LoVo (cell line): ENCODE measurements around the gene TXNRD1.
"Not testable (repeated sequence)": the region's sequence is repeated elsewhere in the genome, so short reads cannot be mapped to it uniquely, and the experiment has no call there.

ENCODE experiments used
- DNase-seq: peaks from one replicate; pipeline ENCODE4 v3.0.0-alpha.2; 2016; ENCODE audit warnings: low spot score

The TXNRD1 gene

DNA sequence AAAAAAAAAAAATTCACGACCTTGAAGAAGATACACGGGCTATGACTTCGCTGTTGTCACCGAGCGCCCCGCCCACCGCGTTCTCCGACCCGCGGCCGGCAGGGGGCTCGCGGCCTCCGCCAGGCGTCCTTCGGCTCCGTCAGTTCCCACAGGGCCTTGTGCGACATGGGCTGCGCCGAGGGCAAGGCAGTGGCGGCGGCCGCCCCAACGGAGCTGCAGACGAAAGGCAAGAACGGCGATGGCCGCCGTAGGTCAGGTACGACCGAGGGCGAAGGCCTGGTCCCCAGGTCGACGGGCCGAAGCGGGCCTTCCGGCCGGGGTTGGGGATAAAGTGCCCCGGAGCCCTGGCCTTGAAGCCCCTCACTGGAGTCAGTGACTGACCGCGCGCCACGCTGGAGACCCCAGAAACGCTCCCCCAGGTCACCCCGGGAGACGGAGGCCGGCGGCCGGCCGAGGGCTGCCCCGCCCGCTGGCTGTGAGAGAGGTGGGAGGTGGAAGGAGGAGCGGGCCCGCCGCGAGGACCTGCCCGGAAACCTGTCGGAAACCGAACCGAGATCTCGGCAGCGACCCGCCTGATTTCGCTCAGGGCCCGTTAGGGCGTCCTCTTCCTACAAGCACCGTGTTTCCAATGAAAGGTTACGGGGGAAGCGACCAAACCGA lies at the start of gene TXNRD1:
Gene TXNRD1 (plus strand): TSS at position 142 of the 660 bp plus-strand sequence. CDS start 24 bp downstream, at position 166.
- DNase-seq = peak; percentile 85

DNA sequence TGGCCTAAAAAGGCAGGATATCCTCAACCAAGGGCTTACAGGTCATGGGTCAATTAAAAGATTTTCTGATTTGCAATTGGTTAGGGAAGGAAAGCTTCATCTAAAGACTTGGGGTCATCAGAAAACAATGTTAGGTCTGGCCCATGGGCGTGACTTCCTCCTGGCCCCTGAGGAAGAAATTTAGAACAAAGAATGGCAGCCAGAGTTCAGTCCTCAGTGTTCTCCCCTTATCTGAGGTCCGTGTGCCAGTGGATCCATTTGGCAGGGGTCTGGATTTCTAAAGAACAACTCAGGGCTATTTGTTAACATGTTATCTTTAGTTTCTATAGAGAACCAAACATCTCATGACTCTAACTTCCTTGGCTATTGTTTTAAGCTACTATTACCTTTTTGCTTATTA lies 49.8 kb upstream of the TXNRD1 start:
- DNase-seq = no peak

DNA sequence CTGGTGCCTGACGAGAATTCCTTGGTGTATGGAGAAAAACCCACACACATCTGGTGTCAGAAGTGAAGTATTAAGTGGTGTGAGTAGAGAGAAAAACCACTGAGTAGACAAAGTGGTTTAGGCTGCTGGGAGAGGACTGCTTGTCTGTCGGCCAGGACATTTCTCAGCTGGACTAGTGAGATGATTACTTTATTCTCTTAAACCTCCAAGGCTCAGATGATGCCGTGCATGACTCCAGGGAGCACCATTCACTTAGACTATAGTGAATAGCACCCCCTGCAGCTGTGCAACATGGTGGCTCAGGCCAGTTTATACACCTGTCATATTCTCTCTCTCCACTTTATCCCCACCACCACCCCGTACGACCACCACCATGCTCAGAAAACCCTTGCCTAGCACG lies 49.1 kb upstream of the TXNRD1 start:
- no peak for DNase-seq

DNA sequence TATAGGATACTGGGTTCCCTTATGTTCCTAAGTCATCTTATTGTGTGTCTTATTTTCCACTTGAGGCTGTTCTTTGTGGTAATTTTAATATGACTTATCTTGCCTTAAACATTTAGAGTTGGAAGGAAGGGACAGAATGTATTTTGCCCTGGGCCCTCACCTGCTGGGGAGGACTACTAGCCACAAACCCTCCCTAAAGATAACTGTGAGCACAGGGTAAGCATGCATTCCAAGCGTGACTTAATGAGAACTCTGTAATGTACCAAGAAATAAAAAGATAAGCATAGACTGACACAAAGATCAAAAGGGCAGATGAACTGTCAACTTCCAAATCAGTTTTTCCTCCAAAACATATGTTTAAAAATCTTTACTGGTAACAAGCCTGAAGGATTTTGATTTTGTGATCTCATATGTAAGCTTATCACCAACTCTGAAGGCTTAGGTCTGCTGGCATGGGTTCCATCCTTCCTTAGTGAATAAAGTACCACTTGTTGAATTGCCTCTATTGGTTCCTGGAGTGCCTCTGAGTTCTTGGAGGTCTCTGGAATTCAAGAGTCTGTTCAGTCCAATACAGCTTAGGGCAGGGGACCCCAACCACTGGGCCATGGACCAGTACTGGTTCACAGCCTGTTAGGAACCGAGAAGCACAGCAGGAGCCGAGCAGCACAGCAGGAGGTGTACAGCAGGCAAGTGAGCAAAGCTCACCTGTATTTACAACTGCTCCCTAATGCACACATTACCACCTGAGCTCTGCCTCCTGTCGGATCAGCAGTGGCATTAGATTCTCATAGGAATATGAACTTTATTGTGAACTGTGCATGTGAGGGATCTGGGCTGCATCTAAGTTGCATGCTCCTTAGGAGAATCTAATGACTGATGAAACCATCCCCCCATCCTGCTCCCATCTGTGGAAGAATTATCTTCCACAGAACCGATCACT lies 47.8 kb upstream of the TXNRD1 start:
- no peak for DNase-seq

DNA sequence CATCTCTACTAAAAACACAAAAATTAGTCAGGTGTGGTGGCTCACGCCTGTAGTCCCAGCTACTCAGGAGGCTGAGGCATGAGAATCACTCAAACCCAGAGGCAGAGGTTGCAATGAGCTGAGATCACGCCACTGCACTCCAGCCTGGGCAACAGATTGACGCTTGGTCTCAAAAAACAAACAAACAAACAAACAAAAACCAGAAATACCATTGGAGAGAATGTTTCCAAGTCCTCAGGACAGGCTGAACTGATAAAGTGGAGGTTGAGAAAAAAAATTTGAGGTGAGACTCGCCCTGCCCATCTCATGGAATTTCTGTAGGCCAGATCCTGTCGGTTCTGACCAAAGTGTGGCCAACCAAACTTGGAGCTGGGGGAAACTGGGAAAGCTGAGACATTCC lies 47.0 kb upstream of the TXNRD1 start:
- DNase-seq = no peak

DNA sequence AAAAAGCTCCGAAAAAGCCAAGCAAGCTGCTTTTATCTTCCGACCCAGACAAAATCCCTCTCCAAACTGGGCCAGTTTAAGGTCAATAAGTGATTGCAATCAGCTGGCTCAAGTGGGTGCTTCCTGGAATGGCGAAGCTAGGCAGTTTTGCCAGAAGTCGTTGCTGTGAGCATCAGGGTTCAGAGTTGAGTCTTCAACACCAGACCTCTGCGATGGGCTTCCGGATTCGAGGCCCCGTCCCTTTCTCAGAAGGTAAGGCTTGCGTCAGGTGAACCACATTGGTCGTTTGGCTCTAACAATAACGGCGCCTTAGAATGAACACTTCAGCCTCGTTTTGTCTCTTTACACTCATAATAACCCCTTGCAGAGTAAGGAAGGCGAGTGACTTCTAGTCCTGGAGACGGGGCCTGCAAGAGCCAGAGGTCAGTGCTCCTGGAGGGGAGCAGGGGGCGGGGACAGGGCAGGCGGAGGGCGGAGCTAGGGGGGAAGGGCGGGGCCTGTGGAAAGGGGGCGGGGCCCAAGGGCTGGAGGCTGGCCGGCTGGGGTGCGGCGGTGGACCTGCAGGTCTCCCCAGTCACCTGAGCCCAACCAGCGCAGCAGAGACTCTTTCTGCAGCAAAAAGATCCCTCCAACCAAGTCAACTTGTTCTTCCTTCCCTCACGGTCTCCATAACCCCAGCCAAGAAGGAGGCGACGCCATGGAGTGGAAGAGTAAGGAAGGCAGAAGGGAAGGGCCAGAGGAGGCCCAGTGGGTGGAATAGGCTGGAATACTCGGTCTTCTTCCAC lies 43.6 kb upstream of the TXNRD1 start:
- DNase-seq = no peak

DNA sequence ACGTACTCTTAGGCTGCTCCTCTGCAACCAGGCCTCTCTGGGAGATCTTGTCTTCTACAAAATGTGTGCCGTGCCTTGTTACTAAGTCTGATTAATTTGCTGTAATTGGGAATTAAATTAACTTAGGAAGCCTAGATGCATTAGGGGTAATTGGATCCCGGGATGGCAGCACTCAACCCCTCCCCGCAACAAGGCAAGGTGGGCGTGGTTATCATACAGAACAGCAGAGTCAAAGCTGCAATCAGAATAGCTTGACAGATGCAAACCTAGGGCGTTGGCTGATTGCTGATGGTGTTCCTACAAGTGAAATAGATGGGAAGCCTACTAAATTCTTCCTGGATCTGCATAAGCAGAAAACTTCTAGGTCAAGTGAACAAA lies 43.0 kb upstream of the TXNRD1 start:
- DNase-seq = no peak

DNA sequence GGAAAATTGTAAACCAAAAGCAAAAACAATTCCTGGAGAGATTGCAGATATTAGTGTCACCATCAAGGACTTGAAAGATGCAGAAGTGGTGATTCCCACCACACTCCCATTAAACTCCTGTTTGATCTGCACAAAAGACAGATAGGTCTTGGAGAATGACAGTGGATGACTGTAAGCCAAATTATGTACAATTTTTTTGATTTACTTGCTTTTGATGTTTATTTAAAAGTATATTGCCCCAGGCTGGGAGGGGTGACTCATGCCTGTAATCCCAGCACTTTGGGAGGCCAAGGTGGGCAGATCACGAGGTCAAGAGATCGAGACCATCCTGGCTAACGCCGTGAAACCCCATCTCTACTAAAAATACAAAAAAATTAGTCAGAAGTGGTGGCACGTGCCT lies 41.8 kb upstream of the TXNRD1 start:
- DNase-seq = not testable (repeated sequence)

DNA sequence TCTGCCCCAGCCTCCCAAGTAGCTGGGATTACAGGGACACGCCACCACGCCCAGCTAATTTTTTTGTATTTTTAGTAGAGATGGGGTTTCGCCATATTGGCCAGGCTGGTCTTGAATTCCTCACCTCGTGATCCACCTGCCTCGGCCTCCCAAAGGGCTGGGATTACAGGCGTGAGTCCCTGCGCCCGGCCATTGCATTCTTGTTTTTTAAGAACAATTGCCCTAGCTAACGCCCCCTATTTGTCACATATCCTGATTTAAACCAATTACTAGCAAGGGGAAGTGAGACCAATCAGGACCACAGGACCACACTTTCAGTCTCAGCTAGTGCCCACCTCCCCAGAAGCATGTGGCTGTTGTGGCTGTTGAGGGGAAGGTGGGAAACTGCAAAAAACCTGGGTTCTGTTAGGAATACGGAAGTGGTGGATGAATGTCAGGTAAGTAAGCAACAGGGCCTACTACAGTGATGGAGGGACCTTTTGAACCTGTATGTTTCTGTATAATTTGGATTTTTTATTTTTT lies 39.8 kb upstream of the TXNRD1 start:
- DNase-seq = no peak

DNA sequence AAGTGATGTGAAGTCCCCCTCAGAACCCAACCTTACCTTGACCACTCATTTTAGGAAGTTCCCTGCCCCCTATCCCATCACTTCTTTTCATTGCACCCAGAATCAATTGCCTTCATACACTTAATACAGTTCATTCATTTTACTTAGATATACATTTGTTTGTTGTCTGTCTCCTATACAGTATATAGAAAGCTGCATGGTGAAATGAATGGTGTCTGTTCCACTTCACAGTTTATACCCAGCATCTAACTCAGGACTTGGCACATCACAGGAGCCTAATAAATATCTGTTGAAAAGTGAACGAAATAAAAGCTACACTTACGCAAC lies 38.3 kb upstream of the TXNRD1 start:
- no peak for DNase-seq

DNA sequence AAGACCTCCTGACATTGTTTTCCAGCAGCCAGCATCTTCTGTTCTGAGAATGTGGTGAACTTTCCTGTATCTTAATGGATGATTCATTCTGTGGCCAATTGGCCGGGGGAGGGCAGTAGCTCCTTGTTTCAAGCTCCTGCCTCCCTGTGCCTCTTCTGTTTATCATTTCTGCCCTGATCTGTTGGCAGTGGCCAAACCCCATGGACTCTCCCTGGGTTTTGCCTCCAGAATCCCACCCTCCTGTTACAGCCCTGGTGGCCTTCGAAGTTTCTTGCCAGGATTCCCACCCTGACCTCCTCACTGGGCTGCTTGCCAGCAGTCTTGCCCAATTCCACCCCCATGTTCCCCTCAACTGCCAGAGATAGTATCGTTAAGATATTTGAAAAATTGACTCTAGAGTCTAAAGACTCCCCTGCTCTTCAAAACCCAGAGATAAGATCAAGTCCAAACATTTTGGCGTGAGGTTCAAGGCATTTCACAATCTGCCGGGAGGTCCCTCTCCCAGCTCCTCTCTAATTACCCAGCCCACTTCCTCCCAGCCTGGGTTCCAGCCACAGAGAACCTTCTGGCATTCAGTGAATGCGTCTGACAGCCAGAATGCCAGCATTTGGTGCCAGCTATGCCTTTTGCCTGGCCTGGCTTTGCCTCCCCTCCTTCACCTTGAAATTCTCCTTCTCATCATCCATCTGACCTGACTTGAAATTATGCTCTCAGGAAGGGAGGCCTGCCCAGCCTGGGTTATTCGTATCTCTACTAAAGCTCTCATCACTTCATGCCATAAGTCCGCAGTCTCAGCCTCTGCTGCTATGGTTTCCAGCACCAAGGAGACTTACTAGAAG lies 37.7 kb upstream of the TXNRD1 start:
- peak; percentile 43 for DNase-seq

DNA sequence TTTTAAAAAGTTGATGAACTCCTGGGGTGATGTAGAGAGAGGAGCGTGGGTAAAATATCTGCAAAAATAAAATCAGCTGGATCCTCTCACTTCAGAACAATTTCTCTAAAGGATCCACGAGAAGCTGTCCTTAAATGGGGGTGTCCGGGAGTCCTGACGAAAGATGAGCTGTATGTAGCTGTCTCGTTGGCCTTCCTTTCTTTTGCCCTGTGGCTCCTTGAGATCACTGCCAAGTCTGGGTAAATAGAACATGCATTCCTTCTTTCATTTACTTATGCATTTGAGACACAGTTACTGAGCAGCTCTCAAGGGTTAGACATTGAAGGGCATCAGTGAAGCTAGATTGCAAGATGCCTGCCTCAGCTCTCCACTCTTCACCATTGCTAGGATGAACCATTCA lies 35.2 kb upstream of the TXNRD1 start:
- DNase-seq = no peak

DNA sequence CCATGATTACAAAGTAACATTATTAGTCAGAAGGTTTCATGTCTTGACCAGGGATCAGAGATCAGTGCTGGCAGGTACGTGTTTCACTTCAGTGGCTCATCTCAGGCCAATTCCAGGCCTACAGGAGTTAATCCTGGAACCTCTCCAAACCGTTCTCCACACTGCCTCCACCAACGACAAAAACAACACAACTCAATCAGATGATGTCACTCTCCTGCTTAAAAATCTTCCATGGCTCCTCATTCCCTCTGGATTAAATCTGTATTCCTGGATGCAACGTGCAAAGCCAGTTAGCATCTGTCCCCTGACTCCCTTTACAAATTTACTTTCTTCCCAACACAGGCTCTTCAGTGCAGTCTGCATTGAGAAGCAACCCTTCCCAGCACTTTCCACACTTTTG lies 34.3 kb upstream of the TXNRD1 start:
- no peak for DNase-seq

DNA sequence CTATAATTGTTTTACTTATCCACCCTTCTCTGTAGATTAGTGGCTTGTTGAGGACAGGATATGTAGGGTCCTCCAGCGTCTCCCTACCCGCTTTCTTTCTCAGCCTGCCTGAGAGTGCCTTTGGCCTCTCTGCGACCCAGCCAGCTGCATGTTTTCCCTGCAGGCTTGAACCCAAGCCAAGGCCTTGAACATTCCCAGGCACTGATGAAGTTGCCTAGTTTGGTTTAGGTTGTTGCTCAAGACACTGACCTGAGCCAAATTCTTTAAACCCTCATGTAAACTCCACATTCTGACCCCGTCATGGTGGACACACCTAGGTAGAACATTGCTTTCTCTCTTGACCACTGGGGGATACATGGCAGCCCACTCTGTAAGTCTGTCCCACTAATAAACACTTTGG lies 33.4 kb upstream of the TXNRD1 start:
- no peak for DNase-seq

DNA sequence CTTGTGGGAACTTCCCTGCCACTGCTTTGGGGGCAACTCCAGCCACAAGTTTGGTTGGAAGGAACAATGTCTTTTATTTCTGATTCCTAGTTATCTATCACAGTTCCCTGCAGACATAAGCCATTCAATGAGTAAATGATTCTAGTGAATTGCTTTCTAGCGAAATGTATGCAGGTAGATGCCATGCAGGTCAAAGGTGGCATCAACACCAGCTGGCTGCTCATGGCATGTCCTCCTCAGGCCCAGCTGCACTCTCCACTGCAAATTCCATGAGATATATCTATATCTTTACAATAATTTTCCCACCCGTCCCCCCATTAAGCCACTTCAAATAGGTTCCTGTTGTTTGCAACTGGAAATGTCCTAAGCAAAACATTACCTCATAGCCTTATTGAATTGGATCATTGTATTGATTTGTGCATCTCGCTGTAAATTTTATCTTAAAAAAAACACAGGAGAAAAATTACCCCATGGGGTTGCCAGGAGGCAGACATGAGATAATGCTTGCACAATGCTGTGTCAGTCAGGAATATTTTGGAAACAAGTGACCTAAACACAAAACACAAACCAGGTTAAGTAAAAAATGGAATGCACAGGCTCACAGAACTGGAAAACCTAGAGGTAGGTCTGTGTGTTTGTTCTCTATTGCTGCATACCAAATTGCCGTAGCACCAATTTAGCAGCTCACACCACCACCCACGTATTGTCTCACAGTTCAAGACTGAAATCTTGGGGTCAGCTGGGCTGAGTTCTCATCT lies 32.8 kb upstream of the TXNRD1 start:
- no peak for DNase-seq

DNA sequence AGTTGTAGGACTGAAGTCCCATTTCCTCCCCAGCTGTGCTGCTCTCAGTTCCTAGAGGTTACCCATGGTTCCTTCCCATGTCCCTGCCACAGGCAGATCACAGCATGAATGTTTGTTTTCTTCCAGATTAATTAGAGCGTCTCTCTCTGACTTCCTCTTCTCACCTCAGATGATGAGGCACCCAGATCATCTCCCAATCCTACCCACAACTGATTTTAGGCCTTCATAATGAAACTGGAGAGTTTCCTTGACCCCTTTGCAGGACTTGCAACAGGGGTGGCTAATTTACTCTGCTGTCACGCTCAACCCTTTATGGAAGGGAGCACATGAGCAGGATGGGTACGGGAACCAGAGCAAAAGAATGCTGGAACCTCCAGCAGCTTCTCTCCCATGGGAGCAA lies 32.1 kb upstream of the TXNRD1 start:
- no peak for DNase-seq

DNA sequence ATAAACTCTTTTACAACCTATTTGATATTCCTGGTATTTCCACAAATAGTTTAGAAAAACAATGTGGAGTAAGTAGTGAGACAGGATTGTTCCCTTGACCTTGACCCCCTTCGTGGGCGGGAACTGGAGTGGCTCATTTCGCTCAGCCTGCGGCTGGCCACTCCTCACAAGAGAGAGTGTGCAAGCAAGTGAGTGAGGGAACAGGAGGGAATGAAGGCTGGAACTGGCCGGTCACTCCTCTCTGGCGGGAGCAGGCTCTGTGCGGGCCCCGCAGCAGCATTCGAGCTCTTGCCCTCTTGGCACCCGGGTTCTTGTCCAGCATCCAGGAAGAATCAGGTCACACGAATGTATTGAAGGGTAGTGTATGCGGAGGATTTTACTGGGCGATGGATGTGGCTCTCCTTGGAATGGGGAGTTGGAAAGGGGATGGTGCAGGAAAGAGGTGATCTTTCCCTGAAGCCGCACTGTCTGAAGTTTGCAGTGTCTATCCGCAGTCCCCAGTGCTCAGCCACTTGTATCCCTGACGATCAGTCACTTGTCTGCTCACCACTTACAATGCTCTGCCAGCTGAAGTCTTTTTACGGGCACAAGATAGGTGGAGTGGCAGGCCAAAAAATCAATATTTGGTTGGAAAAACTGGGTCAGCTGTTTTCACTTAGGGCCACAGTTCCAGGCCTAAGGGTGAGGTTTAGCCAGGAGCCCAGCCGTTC lies 28.0 kb upstream of the TXNRD1 start:
- DNase-seq = no peak

DNA sequence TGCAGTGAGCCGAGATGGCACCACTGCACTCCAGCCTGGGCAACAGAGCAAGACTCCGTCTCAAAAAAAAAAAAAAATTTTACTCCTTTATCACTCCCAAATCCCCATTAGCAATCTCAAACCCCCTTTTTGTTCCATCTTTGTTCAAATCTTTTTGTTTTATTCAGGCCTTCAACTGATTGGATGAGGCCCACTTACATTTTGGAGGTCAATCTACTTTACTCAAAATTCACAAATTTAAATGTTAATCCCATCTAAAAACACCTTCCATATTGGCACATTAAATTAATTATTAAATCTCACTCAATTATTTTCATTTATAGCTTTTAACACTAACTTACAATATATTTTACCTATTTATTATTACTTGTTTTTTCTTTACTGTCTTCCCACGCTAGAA lies 27.0 kb upstream of the TXNRD1 start:
- DNase-seq = no peak

DNA sequence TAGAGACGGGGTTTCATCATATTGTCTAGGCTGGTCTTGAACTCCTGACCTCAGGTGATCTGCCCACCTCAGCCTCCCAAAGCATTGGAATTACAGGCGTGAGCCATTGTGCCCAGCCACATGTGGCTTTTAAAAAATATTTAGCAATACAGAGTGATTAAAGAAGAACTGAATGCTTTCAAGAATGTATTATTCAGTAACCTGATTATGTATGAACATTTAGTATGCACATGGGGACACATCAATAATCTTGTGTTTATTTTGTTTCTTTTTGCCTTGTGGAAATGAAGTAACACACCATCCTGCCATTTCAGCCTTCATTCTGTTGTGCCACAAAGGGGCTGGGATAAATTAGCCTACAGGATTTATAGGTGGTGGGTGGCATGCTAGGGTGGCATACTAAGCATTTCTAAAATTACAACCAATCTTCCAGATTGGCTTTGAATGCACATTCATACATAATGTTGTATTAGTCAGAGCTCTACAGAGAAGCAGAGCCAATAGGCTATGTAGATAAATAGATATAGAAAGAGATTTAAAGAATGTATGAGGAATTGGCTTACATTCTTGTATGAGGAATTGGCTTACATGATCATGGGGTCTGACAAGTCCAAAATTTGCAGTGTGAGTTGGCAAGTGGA lies 25.5 kb upstream of the TXNRD1 start:
- DNase-seq = no peak

DNA sequence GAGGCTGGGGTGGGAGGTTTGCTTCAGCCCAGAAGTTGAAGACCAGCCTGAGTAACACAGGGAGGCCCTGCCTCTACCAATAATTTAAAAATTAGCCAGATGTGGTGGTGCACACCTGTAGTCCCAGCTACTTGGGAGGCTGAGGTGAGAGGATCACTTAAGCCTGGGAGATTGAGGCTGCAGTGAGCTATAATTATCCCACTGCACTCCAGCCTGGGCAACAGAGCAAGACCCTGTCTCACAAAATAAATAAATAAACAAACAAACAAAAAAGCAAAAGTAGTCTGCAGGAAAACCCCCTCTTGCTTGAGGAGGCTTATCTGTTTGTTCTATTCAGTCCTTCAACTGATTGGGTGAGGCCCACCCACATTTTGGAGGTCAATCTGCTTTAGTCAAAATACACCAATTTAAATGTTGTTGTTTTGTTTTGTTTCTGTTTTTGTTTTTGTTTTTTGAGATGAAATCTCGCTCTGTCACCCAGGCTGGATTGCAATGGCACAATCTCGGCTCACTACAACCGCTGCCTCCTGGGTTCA lies 24.9 kb upstream of the TXNRD1 start:
- DNase-seq = no peak
